B cell (primary cell): ENCODE results near the gene IER2.

Experiments
- CTCF ChIP-seq: fragments of 200-600 bp; IDR thresholded peaks from one replicate; pipeline ENCODE4 v1.8.0; 2022; ENCODE audit warnings: antibody characterized with exemption, mild to moderate bottlenecking
- EZH2 ChIP-seq: IDR thresholded peaks from 2 replicates; pipeline ENCODE4 v1.6.1; 2012; ENCODE audit warnings: borderline replicate concordance, low read depth, mild to moderate bottlenecking, moderate library complexity, low read length; ENCODE audit not compliant: insufficient read depth, poor library complexity, severe bottlenecking

GRCh38 chr19:13115936-13116281, 34.3 kb upstream of the IER2 start:
- TF ChIP-seq CTCF: no peak
- no peak for TF ChIP-seq EZH2
